ENCODE results near the gene PHLDB1. TPM values are rescaled to one million over a fixed set of nuclear protein-coding genes. Genes with fewer than 3 reads are reported as not detected.
A peak's percentile ranks its signal among the peaks of the same experiment; 100 is the strongest.

Gene PHLDB1
- total and polyA plus RNA-seq, 2 donors (not counting 3 experiments of a cell fraction or from before 2014, with no cell fraction given), result 99.7 to 183 TPM

GRCh38 chr11:118662401-118663271, 55.2 kb downstream of the PHLDB1 start:
- CTCF ChIA-PET, result interaction anchor here (1.1 to 6.7 kb wide), 4 partner anchors 26 to 68 kb away, joined by 3 to 65 read pairs (median 6); no protein-coding TSS in a partner anchor
- no TSS peak for BruUV-seq (replicated peaks)
- Histone ChIP-seq H3K9me1 (replicated peaks; ENCODE audit: control insufficient read depth, extremely low read depth, insufficient read depth, low read length) (no peaks in the 10 kb centered on the region), H4K20me1 (replicated peaks; ENCODE audit: control insufficient read depth, extremely low read depth, insufficient read depth, low read length) (no peaks in the 10 kb centered on the region), H3K9ac (replicated peaks; ENCODE audit: extremely low read depth, insufficient read depth, low read length) (no peak overlapping the region), H3K79me2 (ENCODE audit: control insufficient read depth, insufficient read depth, low read length) (no peaks in the 10 kb centered on the region), H2AFZ (ENCODE audit: low read depth, low read length) (no peak overlapping the region), H3K36me3 (ENCODE audit: control insufficient read depth in 2 of 2, extremely low read depth in 1 of 2, insufficient read depth in 2 of 2, low read length in 2 of 2) (peaks cover 0 to 8% of the 10 kb centered on the region in 2 experiments), H3K27me3 (ENCODE audit: control insufficient read depth in 2 of 2, insufficient read depth in 2 of 2, low read length in 2 of 2) (peaks cover 0 to 2% of the 10 kb centered on the region in 2 experiments), H3K4me2 (ENCODE audit: insufficient read depth, low read length) (no peak overlapping the region), H3K4me3 (replicated peaks in 1 of 3; ENCODE audit: insufficient read depth in 1 of 3, low read depth in 1 of 3, low read length in 3 of 3) (no peak overlapping the region), H3K4me1 (ENCODE audit: control insufficient read depth, extremely low read depth, insufficient read depth, low read length) (peaks cover 6% of the 10 kb centered on the region), H3K27ac (ENCODE audit: insufficient read depth, low read depth, low read length) (no peak overlapping the region), H3K9me3 (replicated peaks; ENCODE audit: control insufficient read depth, insufficient read depth, low read length) (no peaks in the 10 kb centered on the region)
- peak; percentile 32 for TF ChIP-seq POLR2AphosphoS5 (IDR thresholded peaks at IDR 0.05; ENCODE audit: insufficient read depth, low read depth, low read length)
- no peak for TF ChIP-seq FOS (IDR thresholded peaks at IDR 0.05; ENCODE audit: borderline replicate concordance, insufficient read depth, low read length)
- FAIRE-seq, result no peak
- no peak for DNase-seq (ENCODE audit: low read depth, low spot score)
- dilution Hi-C loops (cut with MboI; ENCODE audit: extremely low pct_ligation_motif_present, low sequenced_read_pairs), result no loop called here
- POLR2A ChIA-PET, result no interaction called here
- intact Hi-C loops (cut with micrococcal nuclease), result no loop called here

GRCh38 chr11:118663381-118663780, 56.0 kb downstream of the PHLDB1 start:
- intact Hi-C loops (cut with micrococcal nuclease), result no loop called here
- Histone ChIP-seq H3K9me1 (replicated peaks; ENCODE audit: control insufficient read depth, extremely low read depth, insufficient read depth, low read length) (no peaks in the 10 kb centered on the region), H3K27me3 (ENCODE audit: control insufficient read depth in 2 of 2, insufficient read depth in 2 of 2, low read length in 2 of 2) (peaks cover 0 to 2% of the 10 kb centered on the region in 2 experiments), H3K36me3 (ENCODE audit: control insufficient read depth in 2 of 2, extremely low read depth in 1 of 2, insufficient read depth in 2 of 2, low read length in 2 of 2) (peaks cover 0 to 1% of the 10 kb centered on the region in 2 experiments), H3K4me1 (ENCODE audit: control insufficient read depth, extremely low read depth, insufficient read depth, low read length) (peaks cover 6% of the 10 kb centered on the region), H3K79me2 (ENCODE audit: control insufficient read depth, insufficient read depth, low read length) (no peaks in the 10 kb centered on the region), H3K9ac (replicated peaks; ENCODE audit: extremely low read depth, insufficient read depth, low read length) (no peak overlapping the region), H3K4me3 (replicated peaks in 1 of 3; ENCODE audit: insufficient read depth in 1 of 3, low read depth in 1 of 3, low read length in 3 of 3) (no peak overlapping the region), H3K27ac (ENCODE audit: insufficient read depth, low read depth, low read length) (no peak overlapping the region), H4K20me1 (replicated peaks; ENCODE audit: control insufficient read depth, extremely low read depth, insufficient read depth, low read length) (no peaks in the 10 kb centered on the region), H3K4me2 (ENCODE audit: insufficient read depth, low read length) (no peak overlapping the region), H3K9me3 (replicated peaks; ENCODE audit: control insufficient read depth, insufficient read depth, low read length) (no peaks in the 10 kb centered on the region), H2AFZ (ENCODE audit: low read depth, low read length) (no peak overlapping the region)
- CTCF ChIA-PET, result interaction anchor here (1.0 to 1.7 kb wide), 3 partner anchors 27 to 296 kb away, joined by 3 to 8 read pairs (median 3); no protein-coding TSS in a partner anchor
- DNase-seq (ENCODE audit: low read depth, low spot score), result no peak
- dilution Hi-C loops (cut with MboI; ENCODE audit: extremely low pct_ligation_motif_present, low sequenced_read_pairs), result no loop called here
- TF ChIP-seq MAX (IDR thresholded peaks at IDR 0.05; ENCODE audit: insufficient read depth, insufficient read length) (no peak), POLR2AphosphoS5 (IDR thresholded peaks at IDR 0.05; ENCODE audit: insufficient read depth, low read depth, low read length) (no peak), JUN (IDR thresholded peaks at IDR 0.05; ENCODE audit: borderline replicate concordance, insufficient read depth, insufficient read length, low read depth) (no peak), GATA2 (IDR thresholded peaks at IDR 0.05; ENCODE audit: insufficient read depth, insufficient read length, low read depth, low read length) (no peak), FOS (IDR thresholded peaks at IDR 0.05; ENCODE audit: borderline replicate concordance, insufficient read depth, low read length) (no peak), POLR2A (IDR thresholded peaks at IDR 0.05; ENCODE audit: low read depth, low read length) (no peak), EZH2 (IDR thresholded peaks at IDR 0.05; ENCODE audit: borderline replicate concordance, low read depth, low read length, severe bottlenecking) (no peak), MYC (IDR thresholded peaks at IDR 0.05; ENCODE audit: low read depth, low read length) (no peak), CTCF (IDR thresholded peaks at IDR 0.05; ENCODE audit: extremely low read depth in 1 of 2, insufficient read depth in 1 of 2, low read depth in 1 of 2, low read length in 2 of 2) (no peak)
- POLR2A ChIA-PET, result interaction anchor here (0.6 kb wide), 1 partner anchor 24 kb away, joined by 3 read pairs; no protein-coding TSS in a partner anchor
- no TSS peak for BruUV-seq (replicated peaks)
- no peak for FAIRE-seq
